ENCODE results near the gene FRMD3. TPM values are rescaled to one million over a fixed set of nuclear protein-coding genes. Genes with fewer than 3 reads are reported as not detected.
"Not testable (repeated sequence)": the region's sequence is repeated elsewhere in the genome, so short reads cannot be mapped to it uniquely, and the experiment has no call there.

The FRMD3 gene
- total RNA-seq, 1 donor from 2014 or later, result 2.8 TPM

DNA sequence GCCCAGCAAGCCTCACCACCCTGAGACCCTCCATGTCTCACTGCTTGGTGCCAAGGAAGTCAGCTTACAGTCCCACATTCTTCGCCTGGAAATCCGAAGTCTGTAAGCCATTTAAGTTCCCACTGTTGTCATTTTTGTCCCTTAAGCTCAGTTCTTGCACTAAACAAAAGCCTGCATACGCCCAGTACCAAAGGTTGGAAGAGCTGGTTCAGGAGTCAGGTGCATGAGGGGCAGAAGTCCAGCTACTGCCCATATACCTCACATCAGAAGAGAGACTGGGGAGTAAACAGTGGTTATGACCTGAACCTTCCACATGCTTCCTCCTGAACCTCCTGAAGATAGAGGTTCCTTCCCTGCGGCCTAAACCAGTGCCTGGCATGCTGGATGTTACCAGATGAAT, 146.0 kb downstream of the FRMD3 start:
- DNase-seq (ENCODE audit: low read depth in 2 of 2), result no peak

DNA sequence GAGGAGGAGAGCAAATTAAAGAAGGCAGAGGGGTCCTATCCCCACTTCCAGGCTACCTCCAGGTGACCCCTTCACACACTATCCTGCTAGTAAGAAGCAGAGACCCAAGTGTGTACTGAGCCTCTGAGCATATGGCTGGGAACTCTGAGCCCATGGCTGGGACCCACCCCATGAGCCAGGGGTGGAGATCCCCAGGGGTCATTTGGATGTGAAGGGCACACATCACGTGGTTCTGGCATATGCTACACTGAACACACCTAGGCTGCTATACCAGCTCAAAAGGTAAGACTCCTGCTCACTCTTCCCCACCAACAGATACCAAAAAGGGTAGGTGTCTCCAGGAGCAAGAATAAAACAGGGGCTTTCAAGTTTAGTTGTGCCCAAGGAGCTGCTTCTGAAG, 149.9 kb downstream of the FRMD3 start:
- DNase-seq (ENCODE audit: low read depth in 2 of 2), result no peak

DNA sequence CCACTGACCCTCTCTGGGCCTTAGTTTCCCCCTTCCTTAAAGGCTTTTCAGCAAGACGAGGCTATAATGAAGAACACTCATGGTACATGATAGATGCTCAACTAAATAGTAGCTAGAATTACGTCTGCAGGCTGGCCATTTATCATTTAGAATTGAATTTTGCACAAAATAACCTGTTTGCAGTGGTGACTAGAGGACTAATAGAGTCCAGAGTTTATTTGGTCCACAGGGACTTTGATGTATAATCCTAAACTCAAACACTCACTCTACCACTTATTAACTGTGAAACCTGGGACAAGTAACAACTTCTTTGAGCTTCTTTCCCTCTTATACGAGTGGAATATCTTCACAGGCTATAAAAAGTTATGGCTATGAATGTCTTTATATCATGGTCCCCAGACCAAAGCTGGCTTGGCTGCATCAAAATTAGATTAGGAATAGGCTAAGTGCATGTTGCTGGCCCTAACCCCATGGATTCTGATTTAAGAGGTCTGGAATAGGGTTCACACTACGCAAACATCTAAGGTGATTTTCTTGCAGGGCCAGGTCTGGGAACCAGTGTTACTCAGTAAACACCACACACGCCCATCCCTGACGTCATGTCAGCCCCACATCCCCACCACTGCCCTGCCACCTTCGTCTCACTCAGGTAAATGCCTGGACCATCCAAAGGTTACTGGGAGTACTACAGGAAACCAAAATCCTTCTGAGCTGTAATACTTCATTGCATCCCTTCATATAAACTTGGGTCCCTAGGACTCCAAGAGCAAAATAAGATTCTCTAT, 150.6 kb downstream of the FRMD3 start:
- no peak for DNase-seq (ENCODE audit: low read depth in 2 of 2)

DNA sequence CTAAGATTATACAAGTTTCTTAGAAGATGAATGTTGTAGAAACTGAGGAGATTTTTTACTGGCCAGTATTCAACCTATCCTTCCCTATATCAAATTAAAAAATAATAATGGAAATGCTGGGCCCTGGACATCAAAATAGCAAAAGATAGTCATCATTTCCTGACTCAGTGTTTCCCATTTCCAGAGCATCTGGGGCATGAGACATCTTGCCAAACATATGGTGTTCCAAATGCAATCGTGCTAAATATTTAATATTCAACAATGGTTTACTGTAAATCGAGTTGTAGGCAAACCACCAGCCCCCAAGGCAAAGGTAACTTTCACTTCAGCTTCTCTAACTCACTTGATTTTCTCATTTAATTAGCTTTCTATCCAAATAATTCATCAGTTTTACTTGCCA, 152.9 kb downstream of the FRMD3 start:
- peak; percentile 45 to 69 for DNase-seq (ENCODE audit: low read depth in 2 of 2)

DNA sequence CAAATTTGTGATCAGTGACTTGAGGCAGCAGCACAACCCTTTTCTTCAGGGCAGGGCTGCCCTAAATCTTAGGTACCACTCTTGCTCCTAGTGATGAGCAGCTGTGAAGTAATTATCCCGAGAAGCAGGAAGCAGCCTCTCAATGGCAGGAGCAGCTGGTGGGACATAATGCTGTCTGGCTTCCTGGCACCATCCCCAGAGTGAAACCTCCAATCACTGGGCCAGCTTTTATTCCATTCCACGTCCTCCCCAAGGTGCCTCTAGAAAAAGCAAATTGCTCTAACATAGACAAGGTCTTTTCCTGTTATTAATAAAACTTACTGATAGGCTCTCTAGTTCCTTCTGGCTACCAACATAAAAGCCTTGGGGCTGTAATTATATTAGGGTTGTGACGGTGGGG, 154.0 kb downstream of the FRMD3 start:
- peak in 1 of 2 donors; percentile 15 for DNase-seq (ENCODE audit: low read depth in 2 of 2)

DNA sequence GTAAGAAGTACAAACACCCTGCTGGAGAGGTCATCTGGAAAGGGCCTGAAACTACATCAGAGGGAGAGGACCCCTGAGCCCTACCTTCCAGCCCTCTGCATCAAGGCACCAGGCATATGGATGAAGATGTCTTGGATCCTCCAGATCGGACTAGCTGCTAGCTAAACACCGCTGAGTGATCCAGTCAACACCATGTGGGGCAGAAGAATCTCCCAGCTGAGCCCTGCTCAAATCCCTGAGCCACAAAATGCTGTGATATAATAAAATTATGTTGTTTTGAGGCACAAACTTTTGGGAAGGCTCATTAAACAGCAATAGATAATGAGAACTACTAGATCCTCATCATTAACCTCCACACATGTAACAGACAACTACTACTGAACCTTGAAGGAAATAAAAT, 155.2 kb downstream of the FRMD3 start:
- DNase-seq (ENCODE audit: low read depth in 2 of 2), result no peak

DNA sequence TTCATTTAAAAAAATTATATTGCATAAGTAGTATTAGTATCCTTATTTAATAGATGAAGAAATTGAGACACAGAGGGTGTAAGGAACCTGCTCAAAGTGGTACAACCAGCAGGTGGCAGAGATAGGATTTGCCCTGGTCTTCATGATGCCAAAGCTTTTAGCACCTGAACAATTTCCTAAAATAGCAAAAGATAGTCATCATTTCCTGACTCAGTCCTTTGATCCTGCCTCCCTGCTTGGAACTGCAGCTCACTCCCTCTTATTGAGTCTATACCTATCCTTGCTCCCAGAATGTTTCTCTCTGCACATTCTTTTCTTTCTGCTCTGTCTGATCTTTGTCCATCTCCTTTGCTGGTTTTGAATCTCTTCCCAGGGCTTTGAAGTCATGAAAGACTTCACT, 155.8 kb downstream of the FRMD3 start:
- no peak for DNase-seq (ENCODE audit: low read depth in 2 of 2)

DNA sequence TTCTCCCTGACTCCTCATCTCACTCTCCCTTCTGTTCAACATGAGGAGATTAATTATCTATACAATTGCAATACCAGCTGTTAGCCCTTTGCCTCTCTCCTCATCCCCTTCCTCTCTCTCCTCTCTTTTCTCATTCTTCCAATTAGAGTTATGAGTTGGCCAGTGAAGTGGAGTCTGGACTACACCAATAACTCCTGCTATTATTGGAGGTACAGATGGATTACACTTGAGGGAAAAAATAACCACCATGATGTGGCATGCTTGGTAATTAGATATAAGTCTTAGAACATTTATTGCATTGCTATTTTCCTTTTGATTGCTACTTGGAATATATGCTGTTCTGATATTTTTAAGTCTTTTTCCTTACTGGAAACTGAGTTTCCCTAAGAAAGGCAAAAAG, 159.2 kb downstream of the FRMD3 start:
- no peak for DNase-seq (ENCODE audit: low read depth in 2 of 2)

DNA sequence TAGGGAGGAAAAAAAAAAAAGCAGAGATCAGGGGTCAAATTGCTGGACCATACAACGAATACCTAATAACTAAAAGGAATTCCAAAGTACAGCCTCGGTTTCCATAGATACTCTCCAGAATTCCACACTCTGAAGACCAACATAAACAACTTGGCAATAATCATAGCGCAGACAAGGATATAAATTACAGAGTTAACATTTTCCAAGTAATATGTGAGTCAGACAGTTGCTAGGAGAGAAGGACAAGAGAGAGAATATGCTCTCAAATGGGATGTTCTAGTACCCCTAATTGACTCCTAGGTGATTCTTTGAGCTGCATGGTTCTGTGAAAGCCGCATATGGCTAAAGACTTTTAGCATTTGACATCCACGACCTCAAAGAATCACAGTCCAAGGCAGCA, 165.2 kb downstream of the FRMD3 start:
- no peak for DNase-seq (ENCODE audit: low read depth in 2 of 2)

DNA sequence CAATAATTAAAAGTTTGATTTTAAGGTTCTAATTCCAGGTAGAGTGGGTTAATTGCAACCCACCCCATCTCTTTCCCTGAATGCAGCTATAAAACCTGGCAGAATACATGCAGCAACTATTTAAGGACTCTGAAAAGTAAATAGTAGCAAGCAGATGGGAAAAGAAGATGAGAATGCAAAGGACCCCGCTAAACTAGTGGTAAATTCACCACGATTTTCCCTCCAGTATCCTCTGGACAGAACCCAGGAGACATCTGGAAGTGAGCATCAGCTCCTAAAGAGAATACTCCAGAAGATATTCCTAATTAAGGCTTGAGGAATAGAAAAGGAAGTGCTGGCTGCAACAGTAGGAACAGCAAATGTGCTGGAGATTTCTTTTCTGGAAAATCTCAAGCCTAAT, 170.9 kb downstream of the FRMD3 start:
- DNase-seq (ENCODE audit: low read depth in 2 of 2), result no peak

DNA sequence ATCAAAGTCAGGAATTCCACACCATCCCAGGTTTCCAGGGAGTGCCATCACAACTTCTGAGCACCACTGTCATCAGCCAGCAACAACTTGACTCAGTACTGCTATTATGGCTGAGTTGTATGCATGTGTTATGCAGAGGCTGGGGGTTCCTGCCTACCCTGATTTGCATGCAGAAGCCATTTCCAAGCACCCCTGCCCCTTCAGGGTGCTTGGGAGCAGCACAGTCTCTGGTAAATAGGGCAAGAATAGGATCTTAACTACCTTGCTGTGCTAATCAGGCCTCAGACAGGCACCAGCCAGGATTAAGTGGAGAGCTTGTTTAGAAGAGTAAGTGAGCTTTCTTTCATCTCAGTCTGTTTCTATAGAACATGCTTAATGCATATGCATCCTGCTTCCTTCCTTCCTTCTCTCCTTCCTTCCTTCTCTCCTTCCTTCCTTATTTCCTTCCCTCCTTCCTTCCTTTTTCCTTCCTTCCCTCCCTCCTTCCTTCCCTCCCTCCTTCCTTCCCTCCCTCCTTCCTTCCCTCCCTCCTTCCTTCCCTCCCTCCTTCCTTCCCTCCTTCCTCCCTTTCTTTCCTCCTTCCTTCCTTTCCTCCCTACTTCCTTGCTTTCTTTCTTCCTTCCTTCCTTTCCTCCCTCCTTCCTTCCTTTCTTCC, 175.7 kb downstream of the FRMD3 start:
- no peak for DNase-seq (ENCODE audit: low read depth in 2 of 2)

DNA sequence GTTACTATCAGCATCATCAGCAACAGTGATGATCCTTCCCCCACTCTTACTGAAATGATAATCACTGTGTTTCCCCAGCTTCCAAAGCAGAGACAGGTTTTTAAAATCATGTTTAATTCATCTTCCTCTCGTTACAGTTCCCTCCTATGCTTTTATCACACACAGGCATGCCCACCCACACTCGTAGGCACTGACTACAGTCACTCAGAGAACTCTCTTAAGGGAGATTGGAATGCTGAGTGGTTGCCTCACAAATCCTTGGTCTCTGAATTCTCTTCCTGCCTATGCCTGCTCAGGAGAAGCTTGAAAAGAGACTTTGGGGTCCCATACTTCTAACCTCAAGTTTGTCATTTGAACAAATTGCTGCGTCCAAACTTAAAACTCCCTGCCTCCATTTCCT, 179.2 kb downstream of the FRMD3 start:
- DNase-seq (ENCODE audit: low read depth in 2 of 2), result no peak

DNA sequence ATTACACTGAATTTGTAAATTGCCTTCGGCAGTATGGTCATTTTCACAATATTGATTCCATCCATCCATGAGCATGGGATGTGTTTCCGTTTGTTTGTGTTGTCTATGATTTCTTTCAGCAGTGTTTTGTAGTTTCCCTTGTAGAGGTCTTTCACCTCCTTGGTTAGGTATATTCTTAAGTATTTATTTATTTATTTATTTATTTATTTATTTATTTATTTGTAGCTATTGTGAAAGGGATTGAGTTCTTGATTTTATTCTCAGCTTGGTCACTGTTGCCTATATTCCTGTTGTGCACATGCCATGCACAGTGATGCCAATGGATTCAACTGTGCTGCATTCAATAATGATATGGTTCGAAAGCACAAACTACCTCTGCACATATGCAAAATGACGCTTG, 179.7 kb downstream of the FRMD3 start:
- not testable (repeated sequence) for DNase-seq (ENCODE audit: low read depth in 2 of 2)

DNA sequence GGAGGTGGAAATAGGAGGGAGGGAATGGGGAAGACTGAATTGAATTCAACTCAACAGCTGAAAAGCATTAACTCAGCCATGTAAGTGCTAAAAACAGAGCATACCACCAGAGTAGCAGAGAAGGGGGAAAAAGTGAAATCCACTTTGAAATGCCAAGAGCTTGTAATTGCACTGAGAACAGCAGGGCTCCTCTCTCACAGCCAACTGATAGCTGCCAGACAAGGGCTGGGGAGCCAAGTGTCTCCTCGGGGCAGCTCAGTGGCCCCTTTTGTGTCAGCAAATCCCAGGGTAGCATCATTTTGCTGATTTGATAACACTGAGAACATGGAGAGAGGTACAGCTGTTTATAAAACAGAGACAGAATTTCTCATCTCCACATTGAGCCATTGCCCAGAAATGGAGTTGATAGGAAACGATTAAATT, 182.5 kb downstream of the FRMD3 start:
- no peak for DNase-seq (ENCODE audit: low read depth in 2 of 2)

DNA sequence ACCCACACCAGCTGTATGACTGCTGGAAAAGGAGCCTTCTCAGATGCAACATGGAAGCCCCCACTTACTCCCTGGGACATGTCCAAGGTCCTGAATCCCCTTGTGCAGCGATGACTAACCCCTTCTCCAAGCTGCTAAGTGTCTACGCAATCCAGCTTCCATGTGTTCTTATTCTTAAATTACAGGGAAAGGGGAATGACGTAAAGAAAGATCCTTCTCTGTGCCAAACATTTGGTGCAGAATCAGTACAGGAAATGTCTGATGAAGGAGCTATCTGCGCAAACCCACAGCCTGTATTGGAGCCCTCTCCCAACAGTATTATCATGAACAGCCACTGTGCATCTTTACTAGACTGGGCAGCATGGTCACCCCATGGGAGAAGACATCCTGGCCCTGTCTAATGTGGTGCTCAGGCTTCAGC, 183.2 kb downstream of the FRMD3 start:
- peak in 1 of 2 donors; percentile 19 for DNase-seq (ENCODE audit: low read depth in 2 of 2)

DNA sequence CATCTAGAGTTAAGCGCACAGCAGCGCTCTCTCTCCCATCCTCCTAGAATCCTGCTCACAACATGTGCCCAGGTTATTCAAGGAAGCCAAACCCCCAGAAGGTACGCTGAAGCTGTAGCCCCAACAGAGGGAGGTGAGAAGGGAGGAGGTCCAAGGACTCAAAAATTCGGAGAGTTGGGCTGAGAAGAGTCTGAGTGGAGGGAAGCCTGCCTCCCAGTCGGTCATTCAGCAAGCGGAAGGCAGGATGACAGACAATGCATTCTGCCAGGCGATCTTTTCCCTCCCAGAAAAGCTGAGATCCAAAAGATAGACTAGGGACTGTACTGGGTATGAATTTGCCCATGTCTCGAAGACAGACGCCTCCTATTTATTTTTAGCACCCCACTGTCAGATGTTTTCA, 189.2 kb downstream of the FRMD3 start:
- DNase-seq (ENCODE audit: low read depth in 2 of 2), result no peak

DNA sequence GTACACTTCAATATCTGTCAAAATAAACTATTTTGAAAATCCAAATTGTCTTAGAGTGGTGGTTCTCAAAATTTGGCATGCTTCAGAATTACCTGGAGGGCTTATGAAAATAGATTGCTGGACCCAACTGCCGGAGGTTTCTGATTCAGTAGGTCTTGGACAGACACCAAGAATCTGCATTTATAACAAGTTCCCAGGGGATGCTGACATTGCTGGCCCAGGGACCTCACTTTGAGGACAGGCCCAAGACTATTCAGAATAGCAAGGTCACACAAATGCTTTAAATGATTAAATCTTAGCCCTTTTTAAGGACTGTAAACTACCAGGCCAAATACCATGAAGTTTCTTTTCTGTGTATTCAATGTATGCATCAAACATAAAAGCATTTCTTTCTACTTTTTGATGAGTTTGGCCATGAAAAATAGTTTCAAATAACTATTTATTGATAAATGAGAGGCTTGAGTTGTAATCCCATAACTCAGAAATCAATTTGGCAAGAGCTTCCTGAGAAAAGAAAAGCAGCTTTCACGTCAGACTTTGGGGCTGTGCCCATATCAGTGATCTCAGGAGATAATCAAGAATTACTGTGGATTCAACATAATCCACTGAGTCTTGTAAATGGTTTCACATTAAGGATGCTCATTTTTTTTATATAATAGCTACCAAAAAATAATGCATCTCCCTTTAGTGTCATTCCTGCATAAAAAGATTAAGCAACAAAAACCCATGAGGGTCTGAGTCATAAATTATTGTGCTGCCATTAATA, 191.4 kb downstream of the FRMD3 start:
- no peak for DNase-seq (ENCODE audit: low read depth in 2 of 2)

DNA sequence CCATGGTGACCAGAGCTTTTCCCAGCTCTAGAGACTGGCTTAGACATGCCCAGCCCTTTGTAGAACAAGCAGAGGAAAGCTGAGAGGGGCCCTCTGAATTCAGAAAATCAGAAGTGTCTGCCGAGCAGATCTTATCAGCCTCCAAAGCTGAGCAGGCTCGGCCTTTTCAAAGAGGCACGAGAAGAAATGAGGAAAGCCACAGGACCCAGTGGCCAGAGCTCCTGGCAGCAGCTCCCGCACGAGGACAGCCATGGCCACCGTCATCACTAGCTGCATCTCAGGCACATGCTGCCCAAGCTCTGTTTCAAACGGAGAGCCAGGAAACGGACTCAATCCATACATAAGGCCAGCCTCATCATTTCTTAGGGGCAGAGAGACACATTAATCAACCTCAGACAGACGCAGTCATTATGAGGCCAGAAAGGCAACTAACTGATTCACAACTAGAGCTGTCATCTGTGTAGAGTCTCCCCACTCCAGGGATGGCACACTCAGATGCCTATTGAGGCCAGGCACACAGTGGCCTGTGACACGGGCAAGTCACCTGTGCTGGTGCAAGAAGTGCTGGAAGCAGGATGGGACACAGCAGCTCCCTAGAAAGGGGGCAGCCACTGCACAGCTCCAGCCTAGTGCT, 194.7 kb downstream of the FRMD3 start:
- DNase-seq (ENCODE audit: low read depth in 2 of 2), result no peak

DNA sequence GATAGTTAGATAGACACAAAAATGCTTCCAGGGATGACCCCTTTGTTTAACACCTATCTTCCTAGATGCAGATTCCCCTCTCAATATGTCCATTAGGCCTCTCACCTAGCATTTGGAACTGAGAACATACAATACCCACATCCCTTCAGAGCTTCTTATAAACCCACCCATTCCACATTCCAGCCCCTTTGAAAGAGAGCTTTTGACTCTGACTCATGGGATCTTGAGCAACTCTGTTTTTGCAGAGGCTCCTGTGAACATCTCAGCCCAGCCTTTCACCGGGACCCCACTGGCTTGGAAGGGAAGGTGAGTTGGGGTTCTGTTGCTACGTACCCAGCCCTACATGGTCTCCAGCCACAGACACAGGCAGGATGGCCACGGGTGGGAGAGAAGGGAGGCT, 195.5 kb downstream of the FRMD3 start:
- no peak for DNase-seq (ENCODE audit: low read depth in 2 of 2)

DNA sequence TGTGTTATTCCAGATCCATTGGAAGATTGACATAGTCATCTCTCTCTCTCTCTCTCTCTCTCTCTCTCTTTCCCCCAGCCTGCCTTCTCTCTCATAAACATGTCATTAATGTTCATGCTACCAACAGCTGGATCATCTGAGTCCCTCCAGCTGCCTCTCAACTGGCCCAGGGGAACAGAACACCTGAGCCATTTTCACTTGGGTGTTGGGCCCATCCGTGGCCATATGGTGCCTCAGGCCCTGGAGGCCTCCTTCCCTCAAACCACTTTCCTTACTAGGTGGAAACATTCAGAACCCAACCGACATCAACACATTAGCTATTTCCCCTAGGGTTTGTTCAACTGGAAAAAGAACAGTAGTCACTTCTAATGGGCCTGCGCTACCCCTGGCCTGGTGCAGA, 196.2 kb downstream of the FRMD3 start:
- DNase-seq (ENCODE audit: low read depth in 2 of 2), result no peak

DNA sequence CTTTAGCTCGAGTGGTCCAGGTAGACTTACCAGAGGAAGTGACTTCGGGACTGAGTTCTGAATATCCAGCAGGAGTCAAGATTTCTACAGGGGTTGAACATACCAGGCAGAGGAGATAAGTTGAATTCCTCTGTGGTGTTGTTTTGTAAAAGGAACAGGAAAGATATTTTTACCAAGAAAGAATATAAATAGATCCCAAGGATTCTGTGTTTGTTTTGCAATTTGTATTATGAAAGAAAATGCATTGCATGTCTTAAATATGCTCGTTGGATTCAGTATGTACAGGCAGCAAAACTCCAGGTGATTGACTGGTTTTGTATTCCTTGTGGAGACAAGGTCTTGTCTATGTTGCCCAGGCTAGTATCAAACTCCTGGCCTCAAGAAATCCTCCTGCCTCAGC, 197.8 kb downstream of the FRMD3 start:
- no peak for DNase-seq (ENCODE audit: low read depth in 2 of 2)

DNA sequence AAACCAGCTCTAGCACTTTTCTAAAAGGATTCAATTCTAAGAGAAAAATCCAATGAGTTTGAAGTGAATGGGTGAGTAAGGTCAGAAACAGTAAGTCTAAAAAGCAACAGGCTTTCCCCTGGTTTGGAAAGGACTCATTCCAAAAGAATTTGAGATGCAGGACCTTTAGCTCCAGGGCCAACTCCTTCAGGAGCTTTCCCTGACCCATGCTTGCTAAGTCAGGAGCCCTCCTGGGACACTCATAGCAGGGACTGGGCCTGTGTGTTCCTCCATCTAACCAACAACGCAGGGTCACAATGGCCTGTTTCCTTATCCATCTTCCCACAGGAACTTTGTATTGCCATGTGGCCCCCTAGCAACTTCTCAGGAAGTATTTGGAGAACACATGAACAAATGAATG, 198.8 kb downstream of the FRMD3 start:
- DNase-seq (ENCODE audit: low read depth in 2 of 2), result no peak

All from dermis microvascular lymphatic vessel endothelial cell (primary cell).